Uterus (tissue), 2 donors: Measurements from ENCODE around the gene GPR146.

Source experiments
- CTCF ChIP-seq, 4 experiments: fragments of 200-600 bp in 2 of 4; fragments of 450-650 bp in 2 of 4; sonication (generic) in 2 of 4; IDR thresholded peaks; one replicate each; pipeline ENCODE4 v1.5.1; 2016 to 2019; ENCODE audit warnings: antibody characterized with exemption in 4 of 4, mild to moderate bottlenecking in 2 of 4, moderate library complexity in 1 of 4
- POLR2A ChIP-seq, 2 donors: fragments of 450-650 bp; IDR thresholded peaks; one replicate each; pipeline ENCODE4 v1.6.1; 2016; ENCODE audit warnings: antibody characterized with exemption in 2 of 2, mild to moderate bottlenecking in 1 of 2, moderate library complexity in 1 of 2

- TF ChIP-seq CTCF (IDR thresholded peaks at IDR 0.05) (no peak), POLR2A (IDR thresholded peaks at IDR 0.05) (no peak)
Measured at GRCh38 chr7:1083729-1084657, 39.6 kb downstream of the GPR146 start.
